ENCODE results near the gene THPO. TPM values are rescaled to one million over a fixed set of nuclear protein-coding genes. Genes with fewer than 3 reads are reported as not detected.

The THPO gene
- total and polyA plus RNA-seq, 10 of the 15 experiments (the other 5 are each of a cell fraction or from before 2014, with no cell fraction given) = not detected

- TF ChIP-seq IRF5 (IDR thresholded peaks at IDR 0.05; ENCODE audit: borderline replicate concordance) = no peak
- no peak for TF ChIP-seq NFIC (IDR thresholded peaks at IDR 0.05; ENCODE audit: low read depth, low read length)
- no peak for TF ChIP-seq HDAC2 (IDR thresholded peaks at IDR 0.05)
- no peak for TF ChIP-seq MEF2B (IDR thresholded peaks at IDR 0.05; ENCODE audit: partially characterized antibody, poor library complexity, severe bottlenecking)
- TF ChIP-seq STAT3 (IDR thresholded peaks at IDR 0.05; ENCODE audit: low read depth, low read length) = no peak
- no peak for TF ChIP-seq NBN (IDR thresholded peaks at IDR 0.05)
- TF ChIP-seq NKRF (conservative IDR thresholded peaks at IDR 0.05) = no peak
- TF ChIP-seq, protein P1, sequence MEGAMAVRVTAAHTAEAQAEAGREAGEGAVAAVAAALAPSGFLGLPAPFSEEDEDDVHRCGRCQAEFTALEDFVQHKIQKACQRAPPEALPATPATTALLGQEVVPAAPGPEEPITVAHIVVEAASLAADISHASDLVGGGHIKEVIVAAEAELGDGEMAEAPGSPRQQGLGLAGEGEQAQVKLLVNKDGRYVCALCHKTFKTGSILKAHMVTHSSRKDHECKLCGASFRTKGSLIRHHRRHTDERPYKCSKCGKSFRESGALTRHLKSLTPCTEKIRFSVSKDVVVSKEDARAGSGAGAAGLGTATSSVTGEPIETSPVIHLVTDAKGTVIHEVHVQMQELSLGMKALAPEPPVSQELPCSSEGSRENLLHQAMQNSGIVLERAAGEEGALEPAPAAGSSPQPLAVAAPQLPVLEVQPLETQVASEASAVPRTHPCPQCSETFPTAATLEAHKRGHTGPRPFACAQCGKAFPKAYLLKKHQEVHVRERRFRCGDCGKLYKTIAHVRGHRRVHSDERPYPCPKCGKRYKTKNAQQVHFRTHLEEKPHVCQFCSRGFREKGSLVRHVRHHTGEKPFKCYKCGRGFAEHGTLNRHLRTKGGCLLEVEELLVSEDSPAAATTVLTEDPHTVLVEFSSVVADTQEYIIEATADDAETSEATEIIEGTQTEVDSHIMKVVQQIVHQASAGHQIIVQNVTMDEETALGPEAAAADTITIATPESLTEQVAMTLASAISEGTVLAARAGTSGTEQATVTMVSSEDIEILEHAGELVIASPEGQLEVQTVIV (IDR thresholded peaks at IDR 0.05; ENCODE audit: borderline replicate concordance, partially characterized antibody) = no peak
- no peak for TF ChIP-seq CHD1 (IDR thresholded peaks at IDR 0.05; ENCODE audit: low read depth, low read length)
- TF ChIP-seq RELB (IDR thresholded peaks at IDR 0.05; ENCODE audit: low read depth) = no peak
- no peak for TF ChIP-seq IRF3 (IDR thresholded peaks at IDR 0.05)
- TF ChIP-seq ASH2L (IDR thresholded peaks at IDR 0.05; ENCODE audit: borderline replicate concordance, low read depth) = no peak
- no peak for TF ChIP-seq ZBED1 (IDR thresholded peaks at IDR 0.05; ENCODE audit: borderline replicate concordance)
- no peak for TF ChIP-seq SMARCA5 (IDR thresholded peaks at IDR 0.05)
Measured at GRCh38 chr3:184419171-184419570, 41.2 kb upstream of the THPO start (continued).
